RWPE2 (cell line): ENCODE measurements around the gene SLC6A6.
A peak's percentile ranks its signal among the peaks of the same experiment; 100 is the strongest.

Source experiments
- ATAC-seq: fragments of 200-7000 bp; cut with Tn5 transposase; 3 replicates; pipeline ENCODE4 v1.9.1; 2021; ENCODE audit warnings: low read depth
- DNase-seq: peaks from one replicate; pipeline ENCODE4 v3.0.0-alpha.2; 2020; ENCODE audit warnings: low spot score
- H3K27ac ChIP-seq: fragments of 450-650 bp; 2 replicates; pipeline ENCODE4 v1.5.1; 2017; ENCODE audit warnings: mild to moderate bottlenecking; ENCODE audit not compliant: poor library complexity, severe bottlenecking
- H3K27me3 ChIP-seq: fragments of 250-450 bp; sonication (Bioruptor Pico); 2 replicates; pipeline ENCODE4 v1.5.1; 2021; ENCODE audit warnings: mild to moderate bottlenecking, moderate library complexity; ENCODE audit not compliant: insufficient read depth, poor library complexity, severe bottlenecking
- H3K36me3 ChIP-seq: fragments of 250-450 bp; sonication (Bioruptor Pico); 2 replicates; pipeline ENCODE4 v1.5.1; 2020; ENCODE audit warnings: low read depth, mild to moderate bottlenecking, moderate library complexity
- H3K4me1 ChIP-seq: fragments of 250-450 bp; sonication (Bioruptor Pico); 2 replicates; pipeline ENCODE4 v1.5.1; 2021; ENCODE audit warnings: mild to moderate bottlenecking, moderate library complexity; ENCODE audit not compliant: insufficient read depth, poor library complexity, severe bottlenecking
- H3K4me3 ChIP-seq: fragments of 250-450 bp; sonication (Bioruptor Pico); 2 replicates; pipeline ENCODE4 v1.5.1; 2021; ENCODE audit warnings: mild to moderate bottlenecking, moderate library complexity; ENCODE audit not compliant: severe bottlenecking
- H3K9me3 ChIP-seq: fragments of 250-450 bp; sonication (Bioruptor Pico); 2 replicates; pipeline ENCODE4 v1.5.1; 2021; ENCODE audit warnings: mild to moderate bottlenecking, moderate library complexity; ENCODE audit not compliant: severe bottlenecking
- TF ChIP-seq, protein P1 (sequence below): fragments of 450-650 bp; IDR thresholded peaks from one replicate; pipeline ENCODE4 v1.5.1; 2017; ENCODE audit warnings: mild to moderate bottlenecking, moderate library complexity; ENCODE audit not compliant: poor library complexity, severe bottlenecking

SLC6A6 gene

DNA sequence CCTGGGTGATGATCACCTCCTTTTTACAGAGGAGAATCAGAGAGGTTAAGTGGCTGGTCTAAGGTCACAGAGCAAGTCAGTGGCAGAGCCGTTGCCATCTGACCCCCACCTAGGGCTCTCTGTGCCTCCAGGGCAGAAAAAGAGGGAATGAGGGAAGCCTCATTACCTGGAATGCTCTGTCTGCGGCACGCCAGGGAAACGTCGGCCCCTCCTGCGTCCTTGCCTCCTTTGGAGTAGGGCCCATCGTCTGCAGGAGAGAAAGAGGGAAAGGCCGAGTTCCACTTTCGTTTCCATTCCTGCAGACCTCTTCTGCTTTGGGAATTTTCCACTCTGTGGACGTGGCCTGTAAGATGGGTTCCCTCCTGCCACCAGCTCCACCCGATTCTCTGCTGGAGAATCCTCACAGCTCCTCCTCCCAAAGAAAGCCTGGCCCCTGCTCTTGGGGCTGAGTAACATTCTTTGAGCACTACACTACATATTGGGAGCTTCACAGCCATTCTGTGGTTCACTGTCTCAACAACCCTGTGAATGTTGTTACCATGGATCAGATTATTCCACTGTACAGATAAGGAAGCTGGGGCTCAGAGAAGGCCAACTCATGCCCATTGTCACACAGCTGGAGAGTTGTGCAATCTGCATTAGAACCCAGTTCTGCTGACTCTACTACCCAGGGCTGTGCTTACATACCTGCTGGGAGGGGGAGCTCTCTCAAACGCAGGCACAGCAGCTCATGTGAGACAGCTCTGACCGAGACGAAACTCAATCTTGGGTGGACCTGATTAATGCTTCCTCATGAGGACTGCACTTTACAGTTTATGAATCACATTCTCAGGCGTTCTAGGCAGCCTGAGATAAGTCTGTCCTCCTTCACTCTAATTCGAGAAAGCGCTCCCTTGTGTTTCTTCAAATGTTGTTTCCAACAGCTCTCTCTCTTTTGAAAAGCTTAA, 123.6 kb downstream of the SLC6A6 start:
- Histone ChIP-seq H3K4me3 (no peak overlapping the region), H3K27ac (no peak overlapping the region), H3K4me1 (no peaks in the 10 kb centered on the region), H3K36me3 (no peaks in the 10 kb centered on the region), H3K27me3 (no peaks in the 10 kb centered on the region), H3K9me3 (no peaks in the 10 kb centered on the region)
- ATAC-seq = no peak
- TF ChIP-seq, protein P1, sequence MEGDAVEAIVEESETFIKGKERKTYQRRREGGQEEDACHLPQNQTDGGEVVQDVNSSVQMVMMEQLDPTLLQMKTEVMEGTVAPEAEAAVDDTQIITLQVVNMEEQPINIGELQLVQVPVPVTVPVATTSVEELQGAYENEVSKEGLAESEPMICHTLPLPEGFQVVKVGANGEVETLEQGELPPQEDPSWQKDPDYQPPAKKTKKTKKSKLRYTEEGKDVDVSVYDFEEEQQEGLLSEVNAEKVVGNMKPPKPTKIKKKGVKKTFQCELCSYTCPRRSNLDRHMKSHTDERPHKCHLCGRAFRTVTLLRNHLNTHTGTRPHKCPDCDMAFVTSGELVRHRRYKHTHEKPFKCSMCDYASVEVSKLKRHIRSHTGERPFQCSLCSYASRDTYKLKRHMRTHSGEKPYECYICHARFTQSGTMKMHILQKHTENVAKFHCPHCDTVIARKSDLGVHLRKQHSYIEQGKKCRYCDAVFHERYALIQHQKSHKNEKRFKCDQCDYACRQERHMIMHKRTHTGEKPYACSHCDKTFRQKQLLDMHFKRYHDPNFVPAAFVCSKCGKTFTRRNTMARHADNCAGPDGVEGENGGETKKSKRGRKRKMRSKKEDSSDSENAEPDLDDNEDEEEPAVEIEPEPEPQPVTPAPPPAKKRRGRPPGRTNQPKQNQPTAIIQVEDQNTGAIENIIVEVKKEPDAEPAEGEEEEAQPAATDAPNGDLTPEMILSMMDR = no peak
- peak; percentile 15 for DNase-seq

DNA sequence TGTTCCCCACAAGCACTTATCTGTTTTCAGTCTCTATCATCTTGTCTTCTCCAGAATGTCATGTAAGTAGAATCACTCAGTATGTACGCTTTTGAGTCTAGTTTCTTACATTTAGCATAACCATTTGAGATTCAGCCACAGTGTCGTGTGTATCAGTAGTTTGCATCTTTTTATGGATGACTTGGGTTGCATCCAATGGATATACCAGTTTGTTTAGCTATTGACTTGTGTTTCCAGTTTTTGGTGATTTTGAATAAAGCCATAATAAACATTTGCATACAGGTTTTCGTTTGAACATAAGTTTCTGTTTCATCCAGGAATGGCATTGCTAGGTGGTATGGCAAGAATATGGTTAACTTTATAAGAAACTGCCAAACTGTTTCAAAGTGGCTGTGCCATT, 125.7 kb downstream of the SLC6A6 start:
- H3K9me3 ChIP-seq = no peaks in the 10 kb centered on the region
- no peaks in the 10 kb centered on the region for H3K4me1 ChIP-seq
- H3K27ac ChIP-seq = no peak overlapping the region
- no peaks in the 10 kb centered on the region for H3K36me3 ChIP-seq
- H3K4me3 ChIP-seq = no peak overlapping the region
- TF ChIP-seq, protein P1 = no peak
- no peak for ATAC-seq
- no peak for DNase-seq
- no peaks in the 10 kb centered on the region for H3K27me3 ChIP-seq

DNA sequence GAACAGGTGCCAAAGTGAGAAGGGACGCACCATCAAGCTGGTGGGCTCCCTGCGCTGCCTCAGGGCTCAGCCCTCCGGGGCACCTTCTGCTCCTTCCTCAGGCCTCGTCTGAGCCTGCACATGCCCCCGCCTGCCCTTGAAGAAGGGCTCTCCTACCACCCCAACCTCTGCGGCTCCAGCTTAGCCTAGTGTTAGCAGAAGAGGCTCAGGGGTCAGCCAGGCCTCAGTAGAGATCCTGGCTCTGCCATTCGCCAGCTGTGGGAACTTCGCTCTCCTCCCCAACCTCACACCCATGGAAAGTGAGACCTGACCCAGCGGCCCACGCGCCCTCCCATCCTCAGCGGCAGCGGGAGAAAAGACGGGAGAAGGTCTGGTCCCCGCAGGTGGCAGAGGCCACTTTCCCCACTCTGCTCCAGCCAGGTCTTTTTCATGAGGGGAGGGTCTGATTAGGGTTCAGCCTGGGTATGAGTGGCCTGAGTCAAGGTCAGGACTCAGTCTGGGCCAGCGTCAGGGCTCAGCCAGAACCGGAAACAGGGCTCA, 129.5 kb downstream of the SLC6A6 start:
- Histone ChIP-seq H3K9me3 (no peaks in the 10 kb centered on the region), H3K27ac (no peak overlapping the region), H3K4me3 (no peak overlapping the region), H3K27me3 (no peaks in the 10 kb centered on the region), H3K4me1 (no peaks in the 10 kb centered on the region), H3K36me3 (no peaks in the 10 kb centered on the region)
- DNase-seq (no peak), ATAC-seq (no peak)
- TF ChIP-seq, protein P1 = no peak

DNA sequence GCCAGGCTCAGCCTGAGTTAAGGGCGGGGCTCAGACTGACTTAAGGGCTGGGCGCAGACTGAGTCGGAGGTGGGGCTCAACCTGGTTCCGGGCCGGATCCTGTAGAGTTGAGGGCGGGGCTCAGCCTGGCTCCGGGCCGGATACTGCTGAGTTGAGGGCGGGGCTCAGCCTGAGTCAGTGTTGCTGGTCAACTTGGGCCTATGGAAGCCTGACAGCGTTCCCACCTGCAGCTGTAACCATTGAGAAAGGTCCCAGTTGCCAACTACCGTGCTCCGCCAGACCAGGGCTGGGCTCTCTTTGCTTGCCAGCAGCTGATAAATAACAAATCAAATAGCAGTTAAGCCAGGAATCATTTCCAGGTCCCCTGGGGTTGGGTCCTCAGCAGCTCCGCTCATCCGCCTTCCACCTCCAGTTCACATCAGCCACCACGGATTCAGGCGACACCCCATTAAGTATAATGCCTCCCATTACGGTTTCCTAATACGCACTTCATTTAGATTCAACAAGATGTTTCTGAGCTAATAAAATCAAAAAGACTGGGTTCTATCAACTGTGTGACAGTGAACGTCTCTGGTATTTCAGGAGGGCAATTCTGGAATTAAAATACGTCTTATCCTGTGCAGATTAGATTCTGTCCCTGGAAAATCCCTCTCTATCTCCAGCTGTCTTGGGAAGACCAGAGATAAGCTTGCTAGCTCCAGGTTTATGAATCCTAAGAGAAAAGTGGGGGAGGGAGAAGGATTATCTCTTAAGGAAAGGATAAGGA, 130.5 kb downstream of the SLC6A6 start:
- Histone ChIP-seq H3K27ac (no peak overlapping the region), H3K4me3 (no peak overlapping the region), H3K27me3 (no peaks in the 10 kb centered on the region), H3K36me3 (no peaks in the 10 kb centered on the region), H3K4me1 (no peaks in the 10 kb centered on the region), H3K9me3 (no peaks in the 10 kb centered on the region)
- peak; percentile 94 for ATAC-seq
- TF ChIP-seq, protein P1 = no peak
- no peak for DNase-seq
